ENCODE results near the gene B4GALNT3. TPM values are rescaled to one million over a fixed set of nuclear protein-coding genes. Genes with fewer than 3 reads are reported as not detected.

The B4GALNT3 gene
- total RNA-seq, 4 donors from 2014 or later, result 9.7 to 45.3 (median 18.4) TPM

- no peak for DNase-seq
- no peak for TF ChIP-seq CTCF (IDR thresholded peaks at IDR 0.05)
- no peak for TF ChIP-seq POLR2A (IDR thresholded peaks at IDR 0.05)
- intact Hi-C loops (cut with DNase I), result no loop called here
- no peak overlapping the region for H3K4me3 ChIP-seq
- no peaks in the 10 kb centered on the region for H3K27me3 ChIP-seq
- no peaks in the 10 kb centered on the region for H3K9me3 ChIP-seq
- 76 to 92% methylated on average over 10 of the region's 10 CpGs for WGBS, 2 donors
- no peaks in the 10 kb centered on the region for H3K36me3 ChIP-seq
- H3K27ac ChIP-seq, result no peak overlapping the region
- H3K4me1 ChIP-seq, result peaks cover 0 to 25% (median 0%) of the 10 kb centered on the region in 3 donors
Measured at GRCh38 chr12:588024-588322, 128.2 kb downstream of the B4GALNT3 start.

- Histone ChIP-seq H3K4me3 (no peak overlapping the region), H3K9me3 (no peaks in the 10 kb centered on the region), H3K27ac (no peak overlapping the region), H3K27me3 (no peaks in the 10 kb centered on the region), H3K4me1 (peaks cover 0 to 25% (median 0%) of the 10 kb centered on the region in 3 donors), H3K36me3 (no peaks in the 10 kb centered on the region)
- intact Hi-C loops (cut with DNase I), result no loop called here
- no peak for TF ChIP-seq POLR2A (IDR thresholded peaks at IDR 0.05)
- TF ChIP-seq CTCF (IDR thresholded peaks at IDR 0.05), result no peak
- no peak for DNase-seq
- WGBS, 2 donors, result 93 to 95% methylated on average over 4 of the region's 4 CpGs
Measured at GRCh38 chr12:588646-589045, 128.9 kb downstream of the B4GALNT3 start.

GRCh38 chr12:590206-590750, 130.5 kb downstream of the B4GALNT3 start:
- Histone ChIP-seq H3K9me3 (no peaks in the 10 kb centered on the region), H3K27ac (no peak overlapping the region), H3K4me1 (peaks cover 0 to 25% (median 0%) of the 10 kb centered on the region in 3 donors), H3K36me3 (no peaks in the 10 kb centered on the region), H3K27me3 (no peaks in the 10 kb centered on the region), H3K4me3 (no peak overlapping the region)
- intact Hi-C loops (cut with DNase I), result no loop called here
- no peak for DNase-seq
- no peak for TF ChIP-seq POLR2A (IDR thresholded peaks at IDR 0.05)
- TF ChIP-seq CTCF (IDR thresholded peaks at IDR 0.05), result no peak
- 64 to 78% methylated on average over 10 to 11 of the region's 14 CpGs for WGBS, 2 donors

- Histone ChIP-seq H3K27ac (no peak overlapping the region), H3K4me3 (no peak overlapping the region), H3K4me1 (peaks cover 0 to 25% (median 0%) of the 10 kb centered on the region in 3 donors), H3K9me3 (no peaks in the 10 kb centered on the region), H3K27me3 (no peaks in the 10 kb centered on the region), H3K36me3 (no peaks in the 10 kb centered on the region)
- intact Hi-C loops (cut with DNase I), result no loop called here
- WGBS, 2 donors, result 58 to 59% methylated on average over 8 to 10 of the region's 16 CpGs
- DNase-seq, result no peak
- TF ChIP-seq POLR2A (IDR thresholded peaks at IDR 0.05) (no peak), CTCF (IDR thresholded peaks at IDR 0.05) (peak in 2 of 6 experiments; percentile 14 to 30)
Measured at GRCh38 chr12:591167-592023, 131.7 kb downstream of the B4GALNT3 start.

GRCh38 chr12:592024-592505, 132.3 kb downstream of the B4GALNT3 start:
- WGBS, 2 donors, result 83 to 89% methylated on average over 11 of the region's 11 CpGs

More at GRCh38 chr12:592024-592505, 132.3 kb downstream of the B4GALNT3 start:
- no peak for TF ChIP-seq CTCF (IDR thresholded peaks at IDR 0.05)
- TF ChIP-seq POLR2A (IDR thresholded peaks at IDR 0.05), result no peak
- no peak for DNase-seq
- intact Hi-C loops (cut with DNase I), result no loop called here
- H3K4me1 ChIP-seq, result peaks cover 0 to 26% (median 0%) of the 10 kb centered on the region in 3 donors
- H3K36me3 ChIP-seq, result no peaks in the 10 kb centered on the region
- H3K9me3 ChIP-seq, result no peaks in the 10 kb centered on the region
- H3K27me3 ChIP-seq, result no peaks in the 10 kb centered on the region
- no peak overlapping the region for H3K27ac ChIP-seq
- H3K4me3 ChIP-seq, result no peak overlapping the region
